Activated CD4-positive, CD25-positive, alpha-beta regulatory T cell treated with anti-CD3 and anti-CD28 coated beads, Interleukin-2, amount 50 U/mL, for 24 hours (primary cell): Measurements from ENCODE around the gene WDFY4.

Experiments used
- ATAC-seq, 2 donors: fragments of 150-1000 bp; cut with Tn5 transposase; one replicate each; pipeline ENCODE4 v1.10.0; 2021; ENCODE audit warnings: mild to moderate bottlenecking in 1 of 2, moderate library complexity in 1 of 2

The WDFY4 gene

DNA sequence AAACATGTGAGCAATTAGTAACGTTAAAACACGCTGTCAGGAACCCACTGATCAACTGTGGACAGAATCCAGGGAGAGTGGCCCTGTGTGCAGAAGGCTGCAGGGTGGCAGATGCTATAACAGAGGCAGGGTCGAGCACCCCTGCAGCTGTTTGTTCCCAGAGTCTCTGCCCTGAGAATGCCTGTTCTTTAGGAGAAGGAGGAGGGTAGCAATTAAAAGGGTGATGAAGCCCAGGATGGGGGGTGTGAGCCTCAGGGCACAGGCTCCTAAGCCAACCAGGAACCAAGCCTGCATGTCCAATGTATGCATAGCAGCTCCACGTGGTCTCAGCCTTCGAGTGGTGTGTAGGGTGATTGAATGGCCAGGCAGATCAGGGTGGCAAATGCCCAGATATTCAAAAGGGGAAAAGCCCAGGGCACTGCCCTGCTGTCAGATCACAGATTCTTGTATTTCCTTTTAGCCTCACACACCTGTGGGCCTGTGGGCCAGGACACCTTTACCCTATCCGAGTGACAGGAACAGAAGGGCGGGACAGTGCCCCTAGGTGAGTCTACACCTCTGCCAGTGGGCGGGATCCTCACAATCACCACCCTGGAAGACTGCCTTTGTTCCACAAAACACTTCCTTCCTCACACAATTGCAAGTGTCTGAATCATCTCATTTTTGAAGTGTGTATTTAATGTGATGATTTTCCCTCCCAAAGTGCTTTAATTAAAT is 7.3 kb downstream of the WDFY4 start:
- no peak for ATAC-seq

DNA sequence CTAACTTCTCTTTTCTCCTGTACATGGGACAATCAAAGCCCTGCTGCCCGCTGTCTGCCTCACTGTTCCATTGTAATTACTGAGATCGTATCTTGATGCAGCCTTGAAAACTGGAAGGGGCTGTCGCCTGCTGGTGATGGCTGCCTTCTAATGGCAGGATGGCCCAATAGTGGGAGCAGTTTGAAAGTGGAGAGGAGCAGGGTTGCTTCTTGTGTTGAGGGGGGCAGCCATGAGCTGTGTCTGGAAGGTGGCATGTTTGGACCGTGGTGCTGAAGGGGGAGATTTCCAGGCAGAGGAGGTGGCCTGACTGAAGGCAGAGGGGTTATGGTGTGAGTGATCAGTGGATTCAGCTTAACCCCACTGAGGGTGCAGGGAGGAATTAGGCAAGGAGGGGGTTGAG is 8.1 kb downstream of the WDFY4 start:
- ATAC-seq: no peak

DNA sequence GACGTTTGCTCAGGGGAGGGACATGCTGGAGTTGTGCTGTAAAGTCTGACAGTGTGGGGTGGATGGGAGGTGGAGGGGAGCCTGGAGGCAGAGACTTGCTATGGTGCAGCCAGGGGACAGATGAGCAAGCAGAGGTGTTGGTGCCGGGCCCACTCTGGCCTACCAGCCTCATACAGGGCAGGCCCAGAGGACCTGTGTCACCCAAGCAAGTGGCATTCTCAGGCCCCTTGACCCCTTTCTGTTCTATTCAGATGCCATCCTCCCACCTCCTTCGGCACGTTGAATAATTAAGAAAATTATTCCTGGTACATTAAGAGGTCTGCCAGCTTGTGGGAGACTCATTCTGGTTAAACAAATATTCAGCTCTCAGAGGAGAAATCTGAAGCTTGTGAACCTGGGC is 8.5 kb downstream of the WDFY4 start:
- no peak for ATAC-seq

DNA sequence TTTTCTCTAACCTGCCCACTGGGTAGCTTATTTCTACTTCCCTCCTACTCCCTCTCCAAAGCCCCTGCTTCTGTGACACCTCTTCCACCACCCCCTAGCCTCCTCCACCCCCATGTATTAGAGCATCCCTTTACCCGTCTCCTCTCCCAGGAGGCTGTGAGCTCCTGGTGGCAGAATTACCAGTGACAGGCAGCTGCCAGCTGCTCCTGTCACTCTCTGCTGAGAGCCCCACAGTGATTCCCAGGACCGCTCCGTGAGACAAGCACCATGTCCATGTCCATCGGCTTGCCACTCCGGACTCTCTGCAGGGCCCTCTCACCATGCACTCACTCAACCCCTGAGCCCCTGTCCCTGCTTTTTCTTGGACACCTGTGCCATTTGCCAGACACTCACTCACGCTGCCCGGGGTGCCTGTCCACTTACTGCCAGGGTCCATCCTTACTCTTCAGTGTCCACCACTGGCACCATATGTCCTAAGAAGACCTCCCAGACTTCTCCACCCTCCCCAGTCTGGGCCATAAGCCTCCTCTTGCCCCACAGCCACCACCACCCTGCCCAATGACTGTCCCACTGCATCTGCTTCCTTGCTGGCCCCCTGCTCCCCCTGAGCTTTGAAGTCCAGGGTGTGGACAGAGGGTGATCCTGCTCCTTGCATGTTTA is 9.8 kb downstream of the WDFY4 start:
- no peak for ATAC-seq

DNA sequence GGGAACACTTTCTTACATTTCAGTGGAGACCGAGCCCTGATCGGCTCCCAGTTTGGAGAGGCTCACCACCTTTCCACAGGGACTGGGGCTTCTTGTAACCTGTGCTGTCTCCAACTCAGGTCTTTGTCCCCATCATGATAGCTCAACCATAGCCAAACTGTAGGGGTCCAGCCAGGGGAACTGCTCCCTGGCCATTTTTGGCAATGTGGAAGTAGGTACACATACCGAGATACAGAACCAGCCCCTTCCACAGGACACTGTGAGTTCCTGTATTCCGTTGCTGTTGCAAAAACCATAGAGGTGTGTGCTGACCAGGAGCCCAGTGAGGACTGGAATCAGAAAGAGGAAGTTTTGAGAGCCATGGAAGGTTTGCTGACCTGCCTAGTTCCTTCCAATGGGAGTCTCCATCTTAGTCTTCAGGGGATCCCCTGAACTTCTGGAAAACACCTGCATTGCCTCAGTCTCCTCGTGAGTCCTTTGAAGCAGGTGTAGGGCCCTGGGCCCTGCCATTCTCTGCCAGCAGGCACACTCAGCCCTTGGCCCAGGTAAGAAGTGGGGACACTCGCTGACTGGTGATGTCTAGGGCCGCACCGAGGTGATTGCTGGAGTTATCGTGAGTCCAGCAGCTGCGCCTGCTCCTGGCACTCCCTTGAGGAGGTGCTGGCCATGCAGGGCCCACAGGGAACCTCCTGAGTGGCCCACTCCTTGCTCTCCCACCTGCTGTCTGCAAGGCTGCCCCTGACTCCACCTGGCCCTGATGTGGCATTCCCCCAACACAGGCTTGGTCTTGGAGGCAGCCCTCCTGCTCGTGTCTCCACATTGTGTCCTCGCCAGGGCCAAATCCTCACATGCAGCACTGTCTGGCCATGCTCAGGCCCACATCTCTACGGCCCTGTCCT is 11.2 kb downstream of the WDFY4 start:
- ATAC-seq: no peak

DNA sequence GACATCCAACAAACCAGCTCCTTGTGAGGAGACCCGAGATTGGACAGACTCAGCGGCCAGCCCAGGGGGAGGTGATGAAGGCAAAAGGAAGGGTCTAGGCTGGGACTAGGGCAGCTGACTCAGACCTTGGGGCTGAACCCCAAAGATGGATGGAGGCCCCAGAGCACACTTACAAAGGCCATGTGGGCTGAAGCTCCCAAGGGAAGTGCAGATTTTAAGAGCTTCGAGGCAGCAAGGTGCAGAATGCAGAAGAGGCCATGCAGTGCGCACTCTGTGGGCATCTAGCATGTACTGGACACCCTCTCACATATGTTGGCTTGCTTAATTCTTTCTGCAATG is 11.8 kb downstream of the WDFY4 start:
- no peak for ATAC-seq

DNA sequence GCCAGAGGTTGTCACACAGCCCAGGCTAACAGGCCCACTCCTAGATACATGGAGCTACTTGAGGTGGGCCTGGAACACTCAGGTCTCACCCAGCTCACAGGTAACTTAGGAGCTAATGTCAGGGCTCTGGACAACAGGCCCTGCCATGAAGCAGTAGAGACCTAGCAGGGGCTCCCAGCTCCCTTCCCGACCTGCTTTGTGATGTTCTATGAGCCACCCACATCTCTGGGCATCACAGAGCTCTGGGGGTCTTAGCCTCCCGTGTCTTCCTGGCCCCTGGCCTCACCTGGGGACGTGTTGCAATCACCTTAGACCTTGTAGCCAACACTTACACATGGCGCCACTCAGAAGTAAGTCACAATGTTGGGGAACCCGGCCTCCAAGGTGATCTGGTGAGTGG is 12.4 kb downstream of the WDFY4 start:
- no peak for ATAC-seq

DNA sequence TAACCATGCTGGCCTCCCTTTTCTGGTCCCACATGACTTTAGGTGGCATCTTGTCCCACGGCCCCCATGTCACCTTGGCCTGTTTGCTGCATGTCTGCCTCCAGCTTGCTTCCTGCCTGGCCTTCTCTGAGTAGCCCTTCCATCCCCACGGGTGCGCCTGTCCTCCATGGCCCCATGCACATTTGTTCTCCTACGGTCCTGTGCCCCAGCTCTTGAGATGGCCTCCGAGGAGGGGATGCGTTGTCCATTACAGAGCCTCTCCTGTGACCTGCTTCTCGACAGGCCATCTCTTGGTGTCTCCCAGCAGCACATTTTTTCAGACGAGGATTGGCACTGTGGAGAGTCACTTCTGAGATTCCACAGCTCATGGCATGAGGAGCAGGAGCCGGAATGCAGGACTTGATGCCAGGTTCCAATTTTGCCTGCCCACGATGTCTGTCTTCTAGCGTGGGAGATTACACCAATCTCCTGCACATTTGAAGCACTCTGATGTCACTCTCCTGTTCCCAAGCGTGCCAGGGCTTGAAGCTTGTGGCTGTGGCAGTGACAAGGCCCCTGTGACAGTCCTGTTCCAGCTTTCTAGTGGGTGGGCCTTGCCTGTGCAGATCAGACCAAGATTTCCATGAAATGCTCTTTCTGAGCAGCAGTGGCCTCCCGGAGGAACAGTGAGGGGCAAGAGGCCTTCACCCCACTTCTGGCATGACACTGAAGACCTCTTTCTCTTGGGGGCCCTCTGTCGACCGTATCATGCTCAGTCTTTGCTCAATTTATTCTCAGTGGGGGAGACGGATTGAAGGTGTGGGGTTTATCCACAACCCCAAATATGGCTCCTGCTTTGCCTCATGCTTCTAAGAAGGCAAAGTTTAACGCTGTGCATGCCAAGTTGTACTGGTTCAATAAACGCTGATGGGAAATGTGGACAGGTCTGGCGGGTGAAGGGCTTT is 13.4 kb downstream of the WDFY4 start:
- no peak for ATAC-seq

DNA sequence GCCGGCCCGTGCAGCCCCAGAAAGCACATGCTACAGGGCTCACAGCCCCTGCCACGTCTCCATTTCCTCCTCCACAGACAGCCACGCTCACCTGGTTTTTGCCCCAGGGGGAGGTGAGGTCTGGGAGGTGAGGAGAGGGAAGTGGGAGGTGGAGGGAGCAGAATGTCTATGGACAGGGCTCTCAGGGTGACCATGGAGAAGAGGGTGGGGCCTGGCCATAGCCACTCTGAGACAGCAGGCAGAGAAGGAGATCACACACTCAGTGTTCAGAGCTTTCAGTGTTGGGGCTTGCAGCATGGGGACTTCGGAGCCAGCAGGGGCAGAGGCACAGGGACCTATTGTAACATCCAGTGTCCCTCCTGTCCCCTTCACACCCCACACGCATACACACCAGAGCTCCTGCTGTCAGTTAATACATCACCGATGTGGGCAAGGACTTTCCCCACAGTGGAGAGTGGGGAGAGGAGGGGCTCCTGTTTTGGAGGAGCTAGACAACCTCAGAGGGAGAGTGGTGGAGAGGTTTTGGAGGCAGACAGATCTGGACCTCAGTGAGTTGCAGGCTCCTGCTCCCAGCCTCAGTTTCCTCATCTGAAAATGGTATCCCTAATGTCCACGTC is 14.4 kb downstream of the WDFY4 start:
- ATAC-seq: no peak

DNA sequence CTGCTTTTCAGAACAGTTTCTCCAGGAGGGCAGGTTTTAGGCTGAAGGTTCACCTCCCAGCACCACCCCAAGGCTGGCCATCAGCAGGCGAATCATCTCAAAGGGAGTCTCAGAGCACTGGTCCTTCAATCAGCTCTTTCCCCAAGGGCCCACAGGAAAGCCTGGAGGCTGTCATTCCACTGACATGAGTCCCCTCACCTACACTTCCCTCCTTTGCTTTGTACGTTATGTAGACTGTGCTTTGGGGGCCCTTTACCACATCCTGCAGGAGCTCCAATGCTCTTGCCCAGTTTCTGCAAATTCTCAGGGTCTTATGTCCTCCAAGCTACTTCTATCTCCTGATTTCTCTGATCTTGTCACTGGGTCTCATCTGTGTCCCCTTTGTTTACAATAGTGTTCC is 15.4 kb downstream of the WDFY4 start:
- ATAC-seq: no peak

DNA sequence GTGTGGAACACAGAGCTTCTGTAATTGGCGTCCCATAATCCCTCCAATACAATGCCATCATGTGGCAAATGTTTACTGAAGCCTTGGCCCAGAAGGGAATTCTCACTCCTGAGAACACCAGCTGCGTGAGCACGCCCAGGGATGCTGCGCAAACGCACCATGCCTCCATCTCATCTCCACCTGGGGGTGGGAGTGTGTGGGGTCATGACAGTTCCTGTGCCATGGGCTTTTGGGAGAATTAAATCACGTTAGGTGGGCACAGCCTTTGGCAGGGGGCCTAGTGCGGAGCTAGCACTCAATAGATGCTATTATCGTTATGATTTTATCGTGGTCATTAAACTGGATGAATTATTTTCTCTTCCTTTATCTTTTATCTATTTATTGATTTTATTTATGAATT is 15.8 kb downstream of the WDFY4 start:
- no peak for ATAC-seq

DNA sequence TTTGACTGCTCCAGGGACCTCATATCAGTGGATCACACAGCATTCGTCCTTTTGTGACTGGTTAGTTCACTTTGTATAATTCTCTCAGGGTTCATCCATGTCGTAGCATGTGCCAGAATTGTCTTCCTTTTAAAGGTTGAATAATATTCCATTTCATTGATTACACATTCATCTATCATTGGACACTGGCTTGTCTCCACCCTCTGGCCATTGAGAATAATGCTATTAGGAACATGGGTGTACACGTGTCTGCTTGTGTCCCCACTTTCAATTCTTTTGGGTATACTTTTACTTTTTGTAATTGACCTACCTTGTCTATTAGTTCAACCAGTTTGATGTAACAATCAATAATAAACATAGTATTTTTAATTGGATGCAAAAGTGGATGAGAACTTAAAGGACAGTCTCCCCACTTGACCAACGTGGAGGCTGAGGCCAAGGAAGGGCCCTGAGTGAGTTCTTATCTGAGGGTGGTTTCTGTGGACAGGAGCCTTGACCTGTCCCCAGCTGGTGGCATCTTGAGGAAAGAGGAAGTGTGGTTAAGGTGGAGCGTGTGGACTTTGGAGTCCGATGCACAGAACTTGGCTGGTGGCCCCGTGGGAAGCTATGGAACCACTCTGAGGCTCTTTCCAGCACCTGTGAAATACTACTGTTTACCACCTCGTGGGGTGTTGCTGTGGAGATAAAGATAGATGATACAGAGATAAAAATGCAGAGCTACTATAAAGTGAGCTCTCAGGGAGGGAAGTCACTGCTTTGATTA is 16.6 kb downstream of the WDFY4 start:
- ATAC-seq: no peak

DNA sequence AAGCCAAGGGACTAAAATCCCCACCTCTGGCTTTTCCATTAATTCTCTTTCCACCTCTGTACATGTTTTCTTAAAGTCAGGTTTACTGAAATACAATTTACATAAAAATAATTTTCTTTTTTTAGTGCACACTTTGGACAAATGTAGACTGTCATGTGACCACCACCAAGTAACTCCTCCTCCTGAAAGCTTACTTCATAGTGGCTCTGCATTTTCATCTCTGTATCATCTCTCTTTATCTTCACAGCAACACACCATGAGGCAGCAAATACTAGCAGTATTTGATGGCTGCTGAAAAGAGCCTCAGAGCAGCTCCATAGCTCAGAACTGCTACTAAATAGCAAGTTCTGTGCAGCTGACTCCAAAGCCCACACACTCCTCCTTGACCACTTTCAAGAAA is 17.3 kb downstream of the WDFY4 start:
- ATAC-seq: no peak

DNA sequence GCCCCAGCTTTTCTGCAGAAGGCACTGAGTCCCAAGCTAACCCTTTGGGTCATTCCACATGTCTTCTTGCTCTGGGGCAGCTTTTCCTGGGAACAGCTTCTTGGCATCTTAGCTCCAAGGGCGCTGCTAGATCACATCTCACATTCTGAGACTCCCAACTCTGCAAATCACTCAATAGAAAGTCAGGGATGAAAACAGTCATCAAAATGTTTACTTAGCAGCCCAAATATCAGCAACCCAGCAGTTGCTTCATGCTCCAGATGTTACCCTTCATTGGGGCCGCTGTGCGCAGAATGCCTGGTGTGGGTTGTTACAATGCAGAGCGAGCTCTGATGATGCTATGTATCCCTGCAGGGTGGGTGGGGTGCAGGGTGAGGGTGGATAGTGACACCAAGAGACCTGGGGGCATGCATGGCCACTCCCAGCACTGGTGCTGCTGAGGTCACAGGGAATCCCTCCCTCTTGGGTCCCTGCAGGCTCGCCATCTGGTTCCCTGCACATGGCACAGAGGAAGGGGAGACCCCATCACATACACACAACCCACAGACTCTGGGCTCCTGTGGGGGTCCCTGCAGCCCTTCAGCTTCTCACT is 19.0 kb downstream of the WDFY4 start:
- ATAC-seq: no peak

DNA sequence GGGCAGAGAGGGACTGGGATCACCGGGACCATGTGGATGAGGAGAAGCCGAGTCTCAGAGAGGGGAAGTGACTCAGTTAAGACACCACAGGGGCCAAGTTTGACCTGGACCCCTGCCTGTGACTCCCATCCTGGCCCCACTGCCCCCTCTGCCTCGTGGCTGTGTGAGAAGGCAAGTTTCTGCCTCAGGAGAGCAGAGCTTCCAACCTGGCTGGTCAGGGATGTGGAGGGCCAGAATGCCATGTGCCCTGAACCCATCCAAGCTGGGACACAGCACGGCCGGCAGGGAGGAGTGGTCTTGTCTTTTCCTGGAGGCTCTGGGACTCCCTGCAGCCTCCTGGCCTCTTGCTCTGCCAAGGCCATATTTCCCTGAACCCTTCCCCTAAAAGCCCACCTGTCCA is 19.5 kb downstream of the WDFY4 start:
- no peak for ATAC-seq

DNA sequence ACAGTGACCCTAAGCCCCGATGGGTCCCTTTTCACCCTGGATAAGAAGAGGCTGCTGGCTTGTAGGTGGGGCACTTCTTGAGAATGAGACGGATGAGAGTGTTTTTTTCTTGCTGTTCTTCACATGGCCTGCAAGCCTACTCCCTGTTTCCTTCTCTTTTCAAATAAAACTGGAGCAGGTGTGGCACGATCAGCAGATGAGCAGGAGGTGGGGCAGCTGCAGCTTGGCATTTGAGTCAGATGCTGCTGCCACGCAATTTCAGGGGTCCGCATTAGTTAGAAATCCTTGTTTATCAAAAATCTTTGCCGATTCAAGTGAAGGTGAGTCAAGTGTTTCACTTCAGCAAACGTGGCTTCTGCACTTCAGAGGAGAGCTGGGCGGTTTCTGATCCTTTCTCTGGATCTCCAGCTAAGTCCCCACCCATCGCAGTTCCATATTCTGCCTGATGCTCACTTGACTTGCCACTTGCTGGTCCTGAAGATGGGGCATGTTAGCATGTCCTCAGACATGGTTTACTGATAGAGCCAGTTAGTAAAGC is 20.8 kb downstream of the WDFY4 start:
- ATAC-seq: no peak

DNA sequence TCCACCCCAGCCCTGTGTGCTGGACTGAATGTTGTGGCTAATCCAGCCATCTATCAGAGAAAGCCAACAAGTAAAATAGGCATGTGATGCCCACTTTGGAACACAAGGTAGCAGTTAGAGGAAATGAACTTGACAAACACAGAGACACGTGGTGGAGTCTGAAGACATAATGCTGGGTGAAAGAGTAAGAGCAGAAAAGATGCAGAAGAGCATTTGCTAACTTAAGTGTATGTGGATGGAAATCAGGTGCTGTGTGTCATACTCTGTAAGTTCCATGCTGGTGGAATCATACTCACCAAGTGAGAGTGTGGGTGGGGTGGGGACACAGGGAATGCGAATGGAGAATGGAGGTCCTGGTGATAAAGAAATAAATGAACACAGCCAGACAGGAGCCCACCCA is 22.8 kb downstream of the WDFY4 start:
- ATAC-seq: no peak

DNA sequence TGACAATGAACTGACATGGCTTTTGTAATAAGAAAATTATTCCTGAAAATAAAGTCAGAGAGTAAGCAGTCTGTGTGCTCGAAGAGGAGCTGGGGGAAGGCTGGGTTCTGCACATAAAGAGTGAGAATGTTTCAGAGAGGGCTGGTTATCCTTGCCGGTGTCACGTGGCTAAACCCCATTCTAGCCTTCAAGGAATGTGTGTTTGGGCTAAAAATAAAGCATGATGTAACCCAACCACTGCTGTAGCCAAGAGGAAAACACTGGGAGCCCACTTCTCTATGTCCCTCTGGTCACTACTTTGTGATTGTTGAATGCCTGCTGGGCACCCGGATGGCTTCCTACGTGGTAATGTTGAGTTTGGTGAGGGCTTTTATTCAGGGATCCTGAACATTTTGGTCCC is 23.5 kb downstream of the WDFY4 start:
- no peak for ATAC-seq

DNA sequence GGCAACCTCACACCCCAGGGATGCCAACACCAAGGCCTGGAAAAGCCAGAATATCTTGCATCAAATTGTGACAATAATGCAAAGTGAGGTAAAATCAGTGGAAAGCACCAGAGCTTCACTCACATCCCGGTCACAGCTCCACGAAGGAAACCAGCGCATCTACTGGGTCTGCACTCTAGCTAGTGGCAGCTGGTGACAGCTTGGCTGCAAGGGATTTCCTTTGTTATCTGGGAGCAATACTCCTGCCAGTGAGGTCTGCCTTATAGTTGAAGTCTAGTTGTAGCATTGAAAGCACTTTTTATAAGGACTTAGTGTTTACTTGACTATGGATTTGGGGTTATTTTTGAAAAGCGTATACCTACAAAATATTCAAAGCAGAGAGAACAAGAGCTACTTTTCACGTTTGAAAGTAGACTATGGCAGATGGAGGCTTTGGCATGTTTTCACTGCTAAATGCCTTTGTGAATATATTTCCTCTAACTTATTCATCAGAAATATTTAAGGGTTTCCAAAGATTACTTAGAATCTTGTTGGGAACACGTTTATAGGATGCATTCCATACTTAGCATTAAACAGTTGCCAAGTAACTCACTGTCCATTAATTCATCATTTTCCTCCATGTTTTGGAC is 26.1 kb downstream of the WDFY4 start:
- no peak for ATAC-seq

DNA sequence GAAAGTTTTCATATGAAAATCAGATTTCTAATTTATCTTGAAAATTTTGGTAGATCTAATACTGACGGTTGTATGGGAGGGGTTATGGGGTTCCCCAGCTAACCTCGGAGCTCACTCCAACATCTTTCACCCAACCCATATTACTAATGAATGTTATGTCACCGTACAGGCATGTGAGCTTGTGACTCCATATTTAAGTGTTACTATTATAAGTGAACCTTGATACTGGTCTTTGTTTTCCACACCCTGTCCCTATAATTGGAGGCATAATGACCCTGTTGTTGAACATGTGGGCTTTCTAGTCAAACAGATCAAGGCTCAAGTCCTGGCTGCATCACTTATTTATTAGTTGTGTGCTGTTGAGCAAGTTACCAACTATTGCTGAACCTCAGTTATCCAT is 27.2 kb downstream of the WDFY4 start:
- ATAC-seq: no peak
